ENCODE results near the gene ABCA7.
"Not testable (repeated sequence)": the region's sequence is repeated elsewhere in the genome, so short reads cannot be mapped to it uniquely, and the experiment has no call there.

The ABCA7 gene

GRCh38 chr19:1104311-1105007, 64.6 kb downstream of the ABCA7 start:
- DNase-seq (ENCODE audit: low read depth in 2 of 2, low spot score in 1 of 2) = peak in 1 of 2 donors; percentile 47

GRCh38 chr19:1105008-1105872, 65.3 kb downstream of the ABCA7 start:
- DNase-seq (ENCODE audit: low read depth in 2 of 2, low spot score in 1 of 2) = no peak

- no peak for DNase-seq (ENCODE audit: low read depth in 2 of 2, low spot score in 1 of 2)
These were observed 66.2 kb downstream of the ABCA7 start for GRCh38 chr19:1105873-1106840.

- DNase-seq (ENCODE audit: low read depth in 2 of 2, low spot score in 1 of 2) = no peak
These were observed 67.1 kb downstream of the ABCA7 start for GRCh38 chr19:1106841-1107660.

- DNase-seq (ENCODE audit: low read depth in 2 of 2, low spot score in 1 of 2) = no peak
These were observed 67.9 kb downstream of the ABCA7 start for GRCh38 chr19:1107661-1108261.

- no peak for DNase-seq (ENCODE audit: low read depth in 2 of 2, low spot score in 1 of 2)
These were observed 68.6 kb downstream of the ABCA7 start for GRCh38 chr19:1108291-1109031.

GRCh38 chr19:1109032-1109551, 69.2 kb downstream of the ABCA7 start:
- no peak for DNase-seq (ENCODE audit: low read depth in 2 of 2, low spot score in 1 of 2)

GRCh38 chr19:1109697-1110671, 70.1 kb downstream of the ABCA7 start:
- no peak for DNase-seq (ENCODE audit: low read depth in 2 of 2, low spot score in 1 of 2)

- no peak for DNase-seq (ENCODE audit: low read depth in 2 of 2, low spot score in 1 of 2)
These were observed 71.1 kb downstream of the ABCA7 start for GRCh38 chr19:1110809-1111640.

- no peak for DNase-seq (ENCODE audit: low read depth in 2 of 2, low spot score in 1 of 2)
These were observed 71.8 kb downstream of the ABCA7 start for GRCh38 chr19:1111641-1112267.

- no peak for DNase-seq (ENCODE audit: low read depth in 2 of 2, low spot score in 1 of 2)
These were observed 72.5 kb downstream of the ABCA7 start for GRCh38 chr19:1112268-1113029.

GRCh38 chr19:1113030-1113985, 73.4 kb downstream of the ABCA7 start:
- peak; percentile 69 to 72 for DNase-seq (ENCODE audit: low read depth in 2 of 2, low spot score in 1 of 2)

GRCh38 chr19:1113986-1114483, 74.1 kb downstream of the ABCA7 start:
- DNase-seq (ENCODE audit: low read depth in 2 of 2, low spot score in 1 of 2) = no peak

GRCh38 chr19:1114728-1115127, 74.8 kb downstream of the ABCA7 start:
- not testable (repeated sequence) for DNase-seq (ENCODE audit: low read depth in 2 of 2, low spot score in 1 of 2)

All from stimulated activated CD8-positive, alpha-beta memory T cell treated with anti-CD3 and anti-CD28 coated beads, Interleukin-4, amount 100 ng/mL, for 1 hour (primary cell).